Measurements from ENCODE around the gene CHL1.
"Not testable (repeated sequence)": the region's sequence is repeated elsewhere in the genome, so short reads cannot be mapped to it uniquely, and the experiment has no call there.

Gene CHL1

GRCh38 chr3:332701-333100 is 136.1 kb downstream of the CHL1 start:
- DNase-seq (ENCODE audit: low read depth), result no peak

GRCh38 chr3:335240-335639 is 138.7 kb downstream of the CHL1 start:
- no peak for DNase-seq (ENCODE audit: low read depth)

- no peak for DNase-seq (ENCODE audit: low read depth)
Observed at GRCh38 chr3:339351-339750, 142.8 kb downstream of the CHL1 start.

GRCh38 chr3:341998-342397 is 145.4 kb downstream of the CHL1 start:
- no peak for DNase-seq (ENCODE audit: low read depth)

- DNase-seq (ENCODE audit: low read depth), result no peak
Observed at GRCh38 chr3:346186-346585, 149.6 kb downstream of the CHL1 start.

GRCh38 chr3:347581-347980 is 151.0 kb downstream of the CHL1 start:
- DNase-seq (ENCODE audit: low read depth), result no peak

GRCh38 chr3:350871-351371 is 154.4 kb downstream of the CHL1 start:
- no peak for DNase-seq (ENCODE audit: low read depth)

GRCh38 chr3:352599-352998 is 156.0 kb downstream of the CHL1 start:
- DNase-seq (ENCODE audit: low read depth), result no peak

- DNase-seq (ENCODE audit: low read depth), result no peak
Observed at GRCh38 chr3:353191-353739, 156.7 kb downstream of the CHL1 start.

GRCh38 chr3:354432-354831 is 157.9 kb downstream of the CHL1 start:
- DNase-seq (ENCODE audit: low read depth), result no peak

- DNase-seq (ENCODE audit: low read depth), result no peak
Observed at GRCh38 chr3:355622-356021, 159.1 kb downstream of the CHL1 start.

- DNase-seq (ENCODE audit: low read depth), result no peak
Observed at GRCh38 chr3:356952-357351, 160.4 kb downstream of the CHL1 start.

GRCh38 chr3:359672-360071 is 163.1 kb downstream of the CHL1 start:
- no peak for DNase-seq (ENCODE audit: low read depth)

GRCh38 chr3:362681-363338 is 166.2 kb downstream of the CHL1 start:
- no peak for DNase-seq (ENCODE audit: low read depth)

- DNase-seq (ENCODE audit: low read depth), result no peak
Observed at GRCh38 chr3:364287-364686, 167.7 kb downstream of the CHL1 start.

GRCh38 chr3:365268-365667 is 168.7 kb downstream of the CHL1 start:
- DNase-seq (ENCODE audit: low read depth), result no peak

GRCh38 chr3:366253-366652 is 169.7 kb downstream of the CHL1 start:
- not testable (repeated sequence) for DNase-seq (ENCODE audit: low read depth)

GRCh38 chr3:373193-373779 is 176.7 kb downstream of the CHL1 start:
- no peak for DNase-seq (ENCODE audit: low read depth)

GRCh38 chr3:374459-374858 is 177.9 kb downstream of the CHL1 start:
- DNase-seq (ENCODE audit: low read depth), result no peak

GRCh38 chr3:377158-377561 is 180.6 kb downstream of the CHL1 start:
- no peak for DNase-seq (ENCODE audit: low read depth)

GRCh38 chr3:380801-381200 is 184.2 kb downstream of the CHL1 start:
- no peak for DNase-seq (ENCODE audit: low read depth)

- DNase-seq (ENCODE audit: low read depth), result no peak
Observed at GRCh38 chr3:385151-385550, 188.6 kb downstream of the CHL1 start.

- DNase-seq (ENCODE audit: low read depth), result no peak
Observed at GRCh38 chr3:394775-395174, 198.2 kb downstream of the CHL1 start.

- no peak for DNase-seq (ENCODE audit: low read depth)
Observed at GRCh38 chr3:396293-396692, 199.7 kb downstream of the CHL1 start.

Data from activated T-helper 1 cell treated with Interleukin-2 at 50 U/mL for 16 hours (primary cell).